OCI-LY7 (cell line): ENCODE results near the gene KIF5A.

Source experiments
- CTCF ChIP-seq: fragments of 200-600 bp; sonication (generic); conservative IDR thresholded peaks from 2 replicates; pipeline ENCODE4 v1.5.1; 2014; ENCODE audit warnings: mild to moderate bottlenecking, antibody characterized with exemption, low read length, moderate library complexity, mixed read lengths
- EZH2phosphoT487 ChIP-seq: fragments of 200-600 bp; sonication (generic); IDR thresholded peaks from 2 replicates; pipeline ENCODE4 v1.6.1; 2018; ENCODE audit warnings: low read depth, borderline replicate concordance, mild to moderate bottlenecking, mixed run types, antibody characterized with exemption, low read length, moderate library complexity, mixed read lengths

DNA sequence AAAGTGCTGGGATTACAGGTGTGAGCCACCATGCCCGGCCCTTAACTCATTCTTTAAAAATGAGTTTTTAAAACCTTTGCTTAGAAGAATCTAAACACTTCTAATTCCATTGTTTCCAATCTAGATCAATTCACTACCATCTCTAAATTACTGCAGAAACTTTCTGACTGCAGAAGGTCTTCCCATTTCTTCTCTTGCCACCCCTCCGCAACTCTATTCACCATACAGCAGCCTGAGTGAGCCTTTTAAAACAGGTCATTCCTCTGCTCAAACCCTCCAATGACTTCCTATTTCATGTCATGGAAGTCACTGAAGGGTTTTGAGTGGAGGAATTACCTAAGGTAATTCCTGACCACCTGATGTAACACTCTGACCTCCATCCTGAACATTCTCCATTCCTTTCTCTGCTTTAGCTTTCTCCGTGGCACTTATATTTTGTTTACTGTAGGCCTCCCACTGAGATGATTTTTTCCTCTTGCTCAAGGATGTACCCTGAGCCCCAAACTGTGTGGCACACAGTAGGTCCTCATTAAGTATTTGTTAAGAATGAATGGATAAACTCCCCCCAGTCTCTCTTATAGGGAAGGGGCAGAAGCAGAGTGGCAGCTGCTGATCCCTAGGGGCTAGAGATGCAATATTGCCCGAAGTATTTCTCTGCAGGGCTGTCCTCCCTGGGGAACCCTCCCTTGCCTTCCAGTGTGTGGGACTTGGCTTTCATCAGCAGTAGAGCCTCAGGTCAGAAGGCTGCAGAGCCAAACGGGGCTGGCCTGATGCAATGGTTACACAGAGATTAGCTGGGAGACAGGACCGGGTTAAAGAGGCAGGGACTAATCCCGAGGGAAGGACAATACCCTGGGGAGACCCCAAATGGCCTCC, 30.7 kb upstream of the KIF5A start:
- TF ChIP-seq CTCF (no peak), EZH2phosphoT487 (no peak)
